ENCODE data around the gene HOXB6.

Gene HOXB6

DNA sequence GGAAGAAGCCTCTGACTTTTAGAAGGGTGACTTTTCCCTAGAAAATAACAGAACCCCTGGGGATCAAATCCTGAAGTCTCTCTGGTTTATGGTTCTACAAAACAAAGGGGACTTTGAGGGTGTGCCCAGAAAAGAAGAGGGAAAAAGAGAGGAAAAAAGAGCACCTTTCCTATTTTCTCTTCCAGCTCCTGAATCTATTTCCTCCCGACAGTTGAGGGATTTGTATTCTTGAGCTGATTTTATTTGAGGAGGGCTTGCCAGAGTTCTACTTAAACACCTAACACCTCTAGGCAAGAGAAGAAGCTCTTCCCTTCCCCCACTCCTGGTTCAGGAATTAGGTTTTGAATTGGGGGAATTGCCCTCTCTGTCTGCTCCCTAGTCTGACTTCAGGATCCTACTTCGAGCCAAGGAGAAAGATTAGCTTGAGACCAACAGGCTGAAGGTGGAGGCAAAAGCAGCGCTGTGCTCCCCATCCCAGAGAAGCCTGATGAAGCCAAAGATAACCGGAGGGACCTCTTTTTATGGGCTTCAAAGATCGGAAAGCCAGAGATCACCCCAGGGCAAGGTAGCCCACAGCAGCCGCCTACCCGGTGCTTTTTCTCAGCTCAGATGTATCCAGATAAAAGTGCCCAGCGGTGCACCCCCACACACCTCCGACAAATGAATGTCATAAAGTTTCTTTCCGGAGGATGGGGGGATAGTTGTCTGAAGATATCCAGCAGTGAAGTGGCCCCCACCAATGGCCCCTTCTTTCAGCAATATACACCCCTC, 15.5 kb downstream of the HOXB6 start:
- H3K4me3 Mint-ChIP-seq, result no peak overlapping the region
- no peaks in the 10 kb centered on the region for H3K9me3 Mint-ChIP-seq
- no peak for ATAC-seq
- H3K36me3 Mint-ChIP-seq, result no peaks in the 10 kb centered on the region
- no peak overlapping the region for H3K27ac Mint-ChIP-seq
- H3K27me3 Mint-ChIP-seq, result peaks cover 100% of the 10 kb centered on the region
- H3K4me1 Mint-ChIP-seq, result peaks cover 39% of the 10 kb centered on the region

DNA sequence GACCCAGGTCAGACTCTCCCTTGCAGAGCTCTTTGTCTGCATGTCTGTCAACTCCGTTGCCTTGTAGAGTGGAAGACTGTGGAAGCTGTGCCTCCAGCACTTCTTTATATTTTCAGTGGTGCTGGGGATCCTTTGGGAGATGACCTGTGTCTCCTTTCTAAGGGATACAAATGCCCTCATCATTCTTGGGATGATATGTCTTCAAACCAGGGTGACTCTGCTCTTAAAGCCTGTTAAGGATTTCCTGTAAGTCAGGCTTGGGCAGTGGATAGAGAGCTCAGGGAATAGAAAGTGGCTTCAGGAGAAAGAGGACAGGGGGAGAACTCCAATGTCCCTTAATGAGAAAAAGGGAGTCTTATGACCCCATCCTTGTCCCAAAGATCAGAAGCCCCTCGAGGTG, 16.3 kb downstream of the HOXB6 start:
- Mint-ChIP-seq H3K36me3 (no peaks in the 10 kb centered on the region), H3K4me1 (peaks cover 33% of the 10 kb centered on the region)

DNA sequence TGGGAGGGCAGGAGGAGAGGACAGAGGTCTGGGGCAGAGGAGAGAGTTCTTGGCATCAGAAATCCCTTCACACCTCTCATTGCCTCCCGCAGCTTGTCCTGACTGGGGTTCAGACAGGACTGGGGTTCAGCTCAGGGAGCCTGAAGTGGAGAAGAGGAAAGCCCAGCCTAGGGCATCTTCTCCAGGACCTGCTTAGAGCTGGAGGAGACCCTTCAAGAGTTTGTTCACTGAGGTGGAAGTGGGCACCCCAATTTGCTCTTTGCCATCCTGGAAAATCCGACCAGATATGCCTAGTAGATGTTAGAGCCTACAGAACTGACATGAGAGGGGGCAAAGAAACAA, 16.7 kb downstream of the HOXB6 start:
- no peak for ATAC-seq
- Mint-ChIP-seq H3K27me3 (peaks cover 100% of the 10 kb centered on the region), H3K4me3 (no peak overlapping the region), H3K4me1 (peaks cover 28% of the 10 kb centered on the region), H3K9me3 (no peaks in the 10 kb centered on the region), H3K36me3 (no peaks in the 10 kb centered on the region), H3K27ac (no peak overlapping the region)

More for the DNA sequence above, 16.3 kb downstream of the HOXB6 start:
- no peak for ATAC-seq
- peaks cover 100% of the 10 kb centered on the region for H3K27me3 Mint-ChIP-seq
- H3K9me3 Mint-ChIP-seq, result no peaks in the 10 kb centered on the region
- H3K27ac Mint-ChIP-seq, result no peak overlapping the region
- no peak overlapping the region for H3K4me3 Mint-ChIP-seq

DNA sequence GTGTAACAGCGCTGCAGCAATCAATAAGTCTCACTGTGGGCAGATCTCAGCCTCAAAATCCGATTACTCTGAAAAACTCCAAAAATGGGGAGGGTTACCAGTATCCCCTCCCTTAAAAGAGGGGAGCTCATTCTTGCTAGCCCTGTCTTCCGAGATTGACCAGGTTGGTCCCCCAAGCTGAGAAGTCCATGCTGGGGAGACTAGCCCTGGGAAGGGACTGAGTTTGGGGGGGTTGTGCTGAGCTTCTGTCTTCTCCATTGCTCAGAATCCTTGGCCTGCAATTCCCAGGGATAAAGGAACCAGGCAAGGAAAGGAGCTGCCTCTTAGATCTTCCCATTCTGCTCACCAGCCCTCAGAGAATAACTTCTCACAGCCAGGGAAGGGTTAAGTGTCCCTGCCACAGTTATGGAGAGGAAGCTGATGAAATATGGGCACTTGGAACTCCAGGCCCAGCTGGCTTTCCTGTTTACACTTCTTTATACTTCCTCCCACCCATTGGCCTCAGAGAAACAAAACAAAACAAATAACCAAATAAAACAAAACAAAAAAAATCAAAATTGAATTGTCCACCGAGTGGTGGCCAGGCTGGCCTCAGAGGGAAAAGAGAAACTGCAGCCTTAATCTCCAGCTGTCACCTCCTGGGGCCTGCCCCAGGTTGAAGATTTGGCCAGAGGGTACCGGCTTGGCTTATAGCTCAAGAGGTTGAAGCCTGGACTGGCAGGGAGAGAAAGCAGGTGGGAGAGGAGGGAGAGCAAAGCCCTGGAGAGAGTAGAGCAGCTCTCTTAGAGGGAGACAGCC, 17.3 kb downstream of the HOXB6 start:
- Mint-ChIP-seq H3K4me3 (no peak overlapping the region), H3K9me3 (no peaks in the 10 kb centered on the region), H3K27ac (no peak overlapping the region), H3K36me3 (no peaks in the 10 kb centered on the region), H3K4me1 (peaks cover 22% of the 10 kb centered on the region), H3K27me3 (peaks cover 100% of the 10 kb centered on the region)
- no peak for ATAC-seq

DNA sequence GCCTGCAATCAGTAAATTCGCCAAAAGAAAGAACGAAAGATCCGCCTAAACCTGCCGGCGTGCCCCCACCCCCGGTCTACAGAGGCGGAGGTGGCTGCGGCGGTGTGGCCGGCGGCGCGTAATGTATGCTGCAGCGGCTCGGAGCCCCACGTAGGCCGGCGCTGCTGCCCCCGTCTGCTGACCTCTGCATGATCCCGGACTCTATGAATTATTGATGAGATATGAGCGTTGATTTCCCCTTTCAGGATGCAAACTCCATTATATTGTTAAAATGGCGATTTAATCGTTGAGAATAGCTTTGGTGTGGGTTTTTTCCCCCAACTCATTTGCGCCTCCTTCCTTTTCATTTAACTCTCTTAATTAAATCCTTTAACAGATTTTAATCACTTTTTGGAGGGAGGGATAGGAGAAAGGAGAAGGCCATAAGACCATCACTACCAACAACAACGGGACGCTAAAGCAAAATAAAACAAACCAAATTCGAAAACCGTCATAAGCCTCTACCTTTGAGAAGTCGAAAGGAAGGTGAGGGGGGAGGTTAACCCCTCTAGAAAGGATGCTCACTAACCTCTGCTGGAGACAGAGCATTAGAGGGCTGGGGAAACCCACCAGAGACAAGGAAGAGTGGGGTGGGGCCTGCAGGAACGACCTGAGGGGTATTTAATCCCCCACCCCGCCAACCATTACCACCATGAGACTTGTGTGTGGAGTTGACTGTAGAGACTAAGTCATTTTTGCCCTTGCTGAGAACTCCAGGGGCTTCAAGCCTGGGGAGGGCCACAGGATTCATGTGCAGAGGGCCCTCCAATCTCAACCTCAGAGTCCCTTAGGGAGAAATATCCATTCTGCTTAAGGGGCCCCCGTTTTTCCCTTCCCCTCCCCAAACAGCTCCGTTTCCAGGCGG, 18.2 kb downstream of the HOXB6 start:
- H3K27ac Mint-ChIP-seq, result no peak overlapping the region
- H3K4me3 Mint-ChIP-seq, result peak overlapping the region; percentile 86
- ATAC-seq, result no peak
- no peaks in the 10 kb centered on the region for H3K36me3 Mint-ChIP-seq
- H3K4me1 Mint-ChIP-seq, result peaks cover 20% of the 10 kb centered on the region
- peaks cover 100% of the 10 kb centered on the region for H3K27me3 Mint-ChIP-seq
- no peaks in the 10 kb centered on the region for H3K9me3 Mint-ChIP-seq

DNA sequence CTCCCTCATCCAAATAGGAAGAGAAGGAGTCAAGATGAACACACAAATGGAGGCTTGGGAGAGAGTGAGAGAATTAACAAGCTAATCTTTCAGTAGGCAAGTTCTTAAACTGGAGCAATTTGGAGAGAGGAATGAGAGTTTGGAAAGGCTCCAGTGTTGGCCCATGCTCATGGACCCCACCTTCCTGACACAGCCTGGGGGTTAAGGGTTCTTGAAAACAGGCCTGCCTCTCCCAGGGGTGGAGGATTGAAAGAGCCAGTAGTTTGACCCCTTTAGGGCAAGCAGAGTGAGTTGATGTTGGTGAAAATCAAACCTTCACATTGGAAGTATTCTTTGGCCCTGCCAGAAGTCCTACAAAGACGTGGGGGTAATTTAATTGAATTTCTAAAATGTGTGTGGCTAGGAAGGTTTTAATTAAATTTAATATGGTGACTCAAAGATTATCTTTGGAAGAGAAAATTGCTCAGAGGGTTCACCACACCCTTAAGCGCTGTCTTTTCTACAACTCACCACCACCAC, 20.5 kb downstream of the HOXB6 start:
- Mint-ChIP-seq H3K36me3 (no peaks in the 10 kb centered on the region), H3K27ac (no peak overlapping the region), H3K4me1 (peaks cover 20% of the 10 kb centered on the region), H3K27me3 (peaks cover 100% of the 10 kb centered on the region), H3K9me3 (no peaks in the 10 kb centered on the region), H3K4me3 (no peak overlapping the region)
- no peak for ATAC-seq

DNA sequence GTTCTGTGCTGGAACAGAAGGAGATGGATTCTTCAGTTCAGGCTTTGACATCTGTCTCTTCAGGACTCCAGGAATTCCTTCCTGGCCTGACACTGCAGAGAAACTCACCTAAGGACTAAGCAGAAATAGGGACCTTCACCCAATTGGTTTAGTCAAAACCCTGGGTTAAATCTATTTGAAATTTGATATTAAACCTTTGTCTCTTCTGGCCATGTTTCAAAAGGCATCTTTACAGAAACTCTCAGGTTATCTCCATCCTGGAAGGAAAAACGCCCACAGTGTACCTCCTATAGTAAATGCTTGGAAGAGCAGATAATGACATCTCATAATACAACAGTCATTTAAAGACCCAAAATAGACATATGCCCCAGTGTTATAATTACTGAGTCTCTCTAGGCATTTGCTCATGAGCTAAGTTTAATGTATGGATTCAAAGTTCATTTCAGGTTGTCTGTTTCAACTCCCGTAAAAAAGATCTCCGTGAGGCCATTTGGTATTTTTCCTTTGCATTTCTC, 21.0 kb downstream of the HOXB6 start:
- Mint-ChIP-seq H3K4me3 (no peak overlapping the region), H3K27me3 (peaks cover 100% of the 10 kb centered on the region), H3K27ac (no peak overlapping the region), H3K36me3 (no peaks in the 10 kb centered on the region), H3K9me3 (no peaks in the 10 kb centered on the region), H3K4me1 (peaks cover 25% of the 10 kb centered on the region)
- ATAC-seq, result no peak

DNA sequence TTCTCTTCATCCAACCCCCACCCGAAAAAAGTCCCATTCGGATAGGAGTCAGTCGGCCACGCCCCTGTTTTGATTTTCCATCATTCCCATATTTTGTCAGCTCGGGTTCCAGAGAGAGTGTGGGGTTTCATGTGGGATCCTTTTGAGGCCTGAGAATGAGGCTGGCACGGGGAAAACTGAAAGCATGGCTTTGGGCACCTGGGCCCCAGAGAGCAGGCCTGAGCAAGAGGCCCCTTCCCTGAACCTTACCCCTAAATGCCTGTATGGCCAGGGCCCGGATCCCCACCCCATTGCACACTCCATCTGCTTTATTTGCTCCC, 22.1 kb downstream of the HOXB6 start:
- H3K9me3 Mint-ChIP-seq, result no peaks in the 10 kb centered on the region
- H3K27ac Mint-ChIP-seq, result no peak overlapping the region
- H3K4me1 Mint-ChIP-seq, result peaks cover 29% of the 10 kb centered on the region
- ATAC-seq, result no peak
- no peak overlapping the region for H3K4me3 Mint-ChIP-seq
- H3K36me3 Mint-ChIP-seq, result no peaks in the 10 kb centered on the region
- peaks cover 95% of the 10 kb centered on the region for H3K27me3 Mint-ChIP-seq

DNA sequence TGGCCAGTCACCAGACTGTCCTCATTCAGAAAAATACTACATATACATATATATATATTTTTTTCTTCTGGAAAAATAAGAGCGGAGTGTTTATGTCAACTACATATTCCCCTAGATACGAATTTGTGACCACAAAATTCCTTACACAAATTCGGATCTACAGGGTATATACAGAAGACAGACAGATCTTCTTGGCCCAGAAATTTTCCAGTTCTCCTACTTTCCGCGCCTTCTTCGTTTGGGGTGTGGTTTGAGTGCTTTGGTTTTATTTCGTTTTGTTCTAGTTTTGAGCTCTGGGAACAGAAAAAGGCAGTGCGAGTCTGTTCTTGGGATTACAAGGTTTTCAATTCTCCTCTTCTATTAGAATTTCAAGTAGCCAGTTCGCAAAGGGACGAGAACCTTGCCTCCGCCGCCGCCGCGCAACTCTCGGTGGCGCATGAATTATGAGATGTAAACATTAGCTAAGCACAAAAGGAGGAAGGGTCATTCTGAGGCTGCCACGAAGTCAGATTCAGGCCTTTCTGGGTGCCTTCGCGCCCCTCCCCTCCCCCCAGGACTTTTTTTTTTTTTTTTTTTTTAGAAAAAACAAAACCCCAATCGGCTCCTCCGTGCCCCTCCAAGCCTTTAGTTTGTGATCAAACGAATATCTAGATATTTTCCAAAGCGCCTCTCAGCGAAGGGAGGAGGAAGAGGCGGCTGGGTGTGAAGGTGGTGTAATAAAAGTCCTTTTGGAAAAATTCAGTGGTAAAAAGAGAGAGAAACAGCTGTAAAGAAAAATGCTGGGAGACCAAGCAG, 24.8 kb downstream of the HOXB6 start:
- Mint-ChIP-seq H3K4me1 (peaks cover 18% of the 10 kb centered on the region), H3K36me3 (no peaks in the 10 kb centered on the region), H3K27ac (no peak overlapping the region), H3K9me3 (no peaks in the 10 kb centered on the region), H3K27me3 (peaks cover 75% of the 10 kb centered on the region), H3K4me3 (peak overlapping the region; percentile 8)
- no peak for ATAC-seq

DNA sequence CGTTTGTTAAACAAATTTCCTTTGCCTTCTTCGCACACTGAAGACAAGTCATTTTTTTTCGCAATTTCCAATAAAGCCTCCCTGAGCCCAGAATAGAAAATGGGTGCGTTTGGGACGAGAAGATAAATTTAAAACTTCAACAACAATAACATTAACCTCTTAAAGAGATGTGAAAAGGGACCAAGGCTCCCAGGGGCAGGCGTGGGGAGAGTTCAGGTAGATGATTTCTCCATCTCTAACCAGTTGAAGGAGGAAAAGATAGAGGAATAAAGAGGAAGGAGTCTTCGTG, 25.4 kb downstream of the HOXB6 start:
- Mint-ChIP-seq H3K36me3 (no peaks in the 10 kb centered on the region), H3K4me3 (no peak overlapping the region), H3K4me1 (peaks cover 15% of the 10 kb centered on the region), H3K9me3 (no peaks in the 10 kb centered on the region), H3K27me3 (peaks cover 74% of the 10 kb centered on the region), H3K27ac (no peak overlapping the region)
- no peak for ATAC-seq

DNA sequence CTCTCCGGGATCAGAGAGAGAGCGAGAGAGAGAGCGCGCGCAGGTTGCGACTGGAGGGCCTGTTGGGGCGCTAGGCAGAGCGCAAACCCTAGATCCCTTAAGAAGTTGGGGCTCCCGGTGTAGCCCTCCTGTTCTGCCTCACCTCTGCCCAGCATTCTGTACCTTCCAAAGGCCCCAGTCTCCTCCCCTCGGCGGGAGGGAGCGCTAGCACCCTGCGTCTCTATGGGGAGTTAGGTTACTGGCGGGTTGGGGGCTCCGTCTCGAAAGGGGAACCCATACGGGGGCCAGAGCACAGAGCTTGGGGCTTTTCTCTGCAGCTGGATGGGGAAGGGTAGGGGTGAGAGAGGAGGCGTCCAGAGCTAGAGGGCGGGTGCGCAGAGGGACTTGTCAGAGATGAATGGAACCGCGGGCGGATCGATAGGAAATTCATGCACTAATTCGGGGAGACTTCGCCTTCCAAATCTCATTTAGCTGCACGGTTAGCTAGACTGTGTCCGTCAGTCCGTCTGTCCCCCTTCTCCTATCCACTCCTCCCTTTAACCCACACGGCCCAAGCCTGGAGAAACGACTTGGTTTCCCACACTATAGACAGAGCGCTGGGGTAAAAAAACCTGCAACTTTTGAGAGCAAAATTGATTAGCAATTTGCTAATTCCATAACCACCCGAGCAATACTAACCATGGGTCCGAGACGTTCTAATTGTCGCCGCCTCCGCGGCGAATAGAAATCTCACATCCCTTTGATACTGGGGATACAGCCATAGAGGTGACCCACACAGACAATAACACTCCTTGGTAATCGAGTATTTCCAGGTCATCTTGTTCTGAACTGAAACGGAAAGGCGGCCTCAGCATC, 25.9 kb downstream of the HOXB6 start:
- H3K4me3 Mint-ChIP-seq, result peak overlapping the region; percentile 73
- H3K27me3 Mint-ChIP-seq, result peaks cover 73% of the 10 kb centered on the region
- no peaks in the 10 kb centered on the region for H3K9me3 Mint-ChIP-seq
- ATAC-seq, result peak; percentile 49
- no peaks in the 10 kb centered on the region for H3K36me3 Mint-ChIP-seq
- peaks cover 15% of the 10 kb centered on the region for H3K4me1 Mint-ChIP-seq
- H3K27ac Mint-ChIP-seq, result no peak overlapping the region

DNA sequence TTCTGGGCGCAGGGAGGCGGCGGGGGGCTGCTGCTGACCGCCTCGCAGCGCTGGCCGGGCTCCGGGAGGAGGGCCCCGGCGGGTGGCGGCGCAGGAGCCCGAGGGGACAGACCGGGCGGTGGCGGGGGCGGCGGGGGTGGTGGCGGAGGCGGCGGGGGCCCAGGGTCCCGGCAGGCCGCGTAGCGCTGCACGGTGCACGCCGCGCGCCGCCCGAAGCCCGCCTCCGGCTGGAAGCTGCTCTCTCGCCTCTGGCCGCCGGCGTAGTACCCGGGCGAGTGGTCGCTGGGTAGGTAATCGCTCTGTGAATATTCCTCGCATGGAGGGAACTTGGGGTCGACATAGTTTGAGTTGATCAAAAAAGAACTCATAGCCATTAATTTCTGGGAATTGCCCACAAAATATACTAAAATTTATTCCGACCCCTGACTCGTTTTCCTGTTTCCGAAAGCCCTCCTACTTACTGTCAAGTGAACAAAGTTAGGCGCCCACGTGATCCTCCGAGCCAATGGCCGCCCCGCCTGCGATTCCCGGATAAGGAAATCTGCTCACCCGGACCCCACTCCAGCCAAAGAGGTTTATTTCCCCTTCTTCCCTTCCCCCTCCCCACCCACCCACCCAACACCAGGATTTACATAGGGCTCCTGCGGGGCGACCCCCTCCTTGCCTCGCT, 26.7 kb downstream of the HOXB6 start, which contains the start of gene HOXB4:
HOXB4 (minus strand) TSS at position 405 of the 670 bp plus-strand sequence; CDS start at position 374, 31 bp downstream.
- H3K4me1 Mint-ChIP-seq, result peaks cover 15% of the 10 kb centered on the region
- H3K4me3 Mint-ChIP-seq, result peak within 1 kb of the TSS; percentile 73
- peaks cover 65% of the 10 kb centered on the region for H3K27me3 Mint-ChIP-seq

DNA sequence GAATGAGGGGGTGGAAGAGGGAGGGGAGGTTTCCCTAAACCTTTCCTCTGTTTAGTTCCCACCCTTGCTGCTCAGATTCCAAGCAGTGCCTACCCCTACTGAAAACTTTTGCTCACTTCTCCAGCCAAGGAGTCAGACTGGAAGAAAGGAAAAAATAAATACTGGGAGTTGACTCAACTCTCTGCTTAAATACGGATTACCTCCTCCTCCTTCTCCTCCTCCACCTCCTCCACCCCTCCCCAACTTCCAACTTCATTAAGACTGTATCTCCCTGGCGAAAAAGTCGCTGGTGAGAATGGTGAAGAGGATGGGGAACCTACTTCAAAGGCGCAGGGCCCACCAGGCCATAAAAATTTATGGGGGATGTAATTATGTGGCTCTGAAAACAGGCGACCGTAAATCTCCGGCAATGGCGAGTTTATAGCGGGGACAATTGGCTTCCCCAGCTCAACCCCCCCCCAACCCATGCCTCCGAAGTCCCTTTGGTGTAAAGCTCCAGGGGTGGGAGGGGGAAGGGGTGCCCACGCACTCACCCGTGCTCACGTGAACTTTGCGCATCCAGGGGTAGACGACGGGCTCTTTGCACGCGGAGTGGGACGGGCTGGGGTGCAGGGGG, 27.3 kb downstream of the HOXB6 start:
- ATAC-seq, result peak; percentile 28
- peaks cover 15% of the 10 kb centered on the region for H3K4me1 Mint-ChIP-seq
- peaks cover 59% of the 10 kb centered on the region for H3K27me3 Mint-ChIP-seq
- H3K9me3 Mint-ChIP-seq, result no peaks in the 10 kb centered on the region
- H3K27ac Mint-ChIP-seq, result no peak overlapping the region
- H3K36me3 Mint-ChIP-seq, result no peaks in the 10 kb centered on the region
- peak overlapping the region; percentile 62 for H3K4me3 Mint-ChIP-seq

More for the DNA sequence above, 26.7 kb downstream of the HOXB6 start, which contains the start of gene HOXB4:
- Mint-ChIP-seq H3K9me3 (no peaks in the 10 kb centered on the region), H3K27ac (no peak within 1 kb of the TSS), H3K36me3 (no peaks in the 10 kb centered on the region)
- ATAC-seq, result peak; percentile 62
